HepG2 (cell line): ENCODE data around the gene FBXW5. TPM values are rescaled to one million over a fixed set of nuclear protein-coding genes. Genes with fewer than 3 reads are reported as not detected.

Source experiments
- AGO2 ChIP-seq: fragments of 200-400 bp; formaldehyde crosslinking; optimal IDR thresholded peaks from 2 replicates; pipeline ENCODE3; 2017; ENCODE audit warnings: mild to moderate bottlenecking, low read depth, low read length, moderate library complexity
- ATRX ChIP-seq: sonication (generic); formaldehyde crosslinking; IDR thresholded peaks from 2 replicates; pipeline ENCODE4 v1.4.0; 2020; ENCODE audit warnings: missing genetic modification reagents, borderline replicate concordance
- CCAR2 ChIP-seq: fragments of 200-400 bp; formaldehyde crosslinking; optimal IDR thresholded peaks from 2 replicates; pipeline ENCODE3; 2018; ENCODE audit warnings: low read depth, mild to moderate bottlenecking, low read length, moderate library complexity
- DR1 ChIP-seq: sonication (generic); formaldehyde crosslinking; IDR thresholded peaks from 2 replicates; pipeline ENCODE4 v1.8.0; 2021; ENCODE audit warnings: mild to moderate bottlenecking, missing genetic modification reagents, inconsistent platforms
- HMG20A ChIP-seq: IDR thresholded peaks from 2 replicates; pipeline ENCODE4 v1.6.1; 2016; ENCODE audit warnings: borderline replicate concordance
- KLF16 ChIP-seq, 2 experiments: sonication (generic) in 1 of 2; formaldehyde crosslinking in 1 of 2; IDR thresholded peaks; 2 replicates each; pipeline versions ENCODE4 v1.6.1 to v1.8.0; 2016 to 2023; ENCODE audit warnings: missing genetic modification reagents in 2 of 2, missing compliant biosample characterization in 1 of 2
- MZF1 ChIP-seq: sonication (generic); formaldehyde crosslinking; IDR thresholded peaks from 2 replicates; pipeline ENCODE4 v1.8.1; 2023; ENCODE audit warnings: mild to moderate bottlenecking, missing genetic modification reagents, borderline replicate concordance
- SMARCE1 ChIP-seq: fragments of 450-650 bp; IDR thresholded peaks from 2 replicates; pipeline ENCODE4 v1.6.1; 2017; ENCODE audit warnings: borderline replicate concordance
- SP140L ChIP-seq: sonication (generic); formaldehyde crosslinking; IDR thresholded peaks from 2 replicates; pipeline ENCODE4 v1.4.0; 2020; ENCODE audit warnings: missing genetic modification reagents, borderline replicate concordance
- ZNF160 ChIP-seq: sonication (generic); formaldehyde crosslinking; IDR thresholded peaks from 2 replicates; pipeline ENCODE4 v1.8.0; 2022; ENCODE audit warnings: mild to moderate bottlenecking, inconsistent platforms, missing genetic modification reagents
- ZNF747 ChIP-seq: sonication (generic); formaldehyde crosslinking; IDR thresholded peaks from 2 replicates; pipeline ENCODE4 v1.8.1; 2023; ENCODE audit warnings: missing genetic modification reagents, mild to moderate bottlenecking, borderline replicate concordance
- polyA plus RNA-seq, 8 experiments: library from polyadenylated mRNA; depleted of rRNA in 3 of 8; stranded (reverse) in 7 of 8; unstranded in 1 of 8; fragments of >200 nt; fragmentation: Illumina TruSeq in 4 of 8; extraction: Trizol in 4 of 8; gene quantifications; 2 replicates each; pipeline versions ENCODE4 v1.2.1 to v1.2.3, GENCODE V29; 2011 to 2016; ENCODE audit warnings: low read depth in 4 of 8, missing spikeins in 1 of 8, mixed read lengths in 1 of 8; ENCODE audit not compliant: insufficient read depth in 1 of 8
- total RNA-seq, 5 experiments: library from RNA; depleted of rRNA; stranded (reverse); fragments of >200 nt; fragmentation: Illumina TruSeq; extraction: Trizol; gene quantifications; 2 replicates each; pipeline ENCODE4 v1.2.3, GENCODE V29; 2016; ENCODE audit warnings: low read depth in 1 of 5
- TF ChIP-seq, protein P1 (sequence below): sonication (generic); formaldehyde crosslinking; IDR thresholded peaks from 2 replicates; pipeline ENCODE4 v1.5.1; 2020; ENCODE audit warnings: mild to moderate bottlenecking, missing genetic modification reagents, borderline replicate concordance
- TF ChIP-seq, protein P2 (sequence below): sonication (generic); formaldehyde crosslinking; IDR thresholded peaks from 2 replicates; pipeline ENCODE4 v1.4.0; 2020; ENCODE audit warnings: missing genetic modification reagents
- TF ChIP-seq, protein P3 (sequence below): sonication (generic); formaldehyde crosslinking; IDR thresholded peaks from 2 replicates; pipeline ENCODE4 v1.5.1; 2020; ENCODE audit warnings: mild to moderate bottlenecking, missing genetic modification reagents, moderate library complexity
- TF ChIP-seq, protein P4 (sequence below): sonication (generic); formaldehyde crosslinking; IDR thresholded peaks from 2 replicates; pipeline ENCODE4 v1.4.0; 2020; ENCODE audit warnings: missing genetic modification reagents

The FBXW5 gene
- total and polyA plus RNA-seq, 2 of the 13 experiments (the other 11 are each of a cell fraction or from before 2014, with no cell fraction given) = 52.0 to 60.4 TPM

DNA sequence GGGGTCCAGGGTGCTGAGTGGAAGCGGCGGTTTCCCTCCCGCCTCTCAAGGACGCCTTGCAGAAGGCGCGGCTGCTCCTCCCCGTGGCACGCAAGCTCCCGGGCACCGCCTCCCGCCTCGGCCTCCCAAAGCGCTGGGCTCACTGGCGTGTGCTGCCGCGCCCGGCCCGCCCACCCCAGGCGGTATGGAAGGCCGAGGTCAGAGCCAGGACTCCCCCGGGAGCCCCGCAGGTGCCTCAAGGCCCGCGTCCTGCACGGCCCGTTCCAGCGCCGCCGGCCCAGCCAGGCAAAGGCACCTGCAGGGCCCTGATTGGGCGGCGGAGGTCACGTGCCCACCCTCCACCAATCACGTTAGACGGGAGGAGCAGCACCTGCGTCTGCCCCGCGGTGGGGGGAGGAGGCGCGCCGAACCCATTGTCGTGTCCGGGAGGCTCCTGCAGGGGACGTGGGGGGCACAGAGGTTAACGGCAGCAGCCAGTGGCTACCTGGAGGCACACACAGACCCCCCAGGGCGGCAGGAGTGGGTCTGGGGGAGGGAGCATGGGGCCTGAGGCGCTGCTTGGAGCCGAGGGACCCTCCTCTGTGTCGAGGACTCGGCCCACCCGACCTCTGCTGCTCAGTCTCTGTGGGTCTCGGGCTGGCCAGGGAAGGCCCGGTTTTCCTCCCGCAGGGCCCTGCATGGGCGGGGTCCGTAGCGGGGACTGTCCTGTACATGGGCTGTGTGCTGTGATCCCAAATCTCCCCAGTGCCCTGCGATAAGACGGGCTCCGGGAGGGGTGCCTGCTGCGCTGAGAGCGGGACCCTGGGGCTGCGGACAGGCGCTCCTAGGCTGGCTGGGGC lies 5.5 kb upstream of the FBXW5 start (continued):
- TF ChIP-seq, protein P1, sequence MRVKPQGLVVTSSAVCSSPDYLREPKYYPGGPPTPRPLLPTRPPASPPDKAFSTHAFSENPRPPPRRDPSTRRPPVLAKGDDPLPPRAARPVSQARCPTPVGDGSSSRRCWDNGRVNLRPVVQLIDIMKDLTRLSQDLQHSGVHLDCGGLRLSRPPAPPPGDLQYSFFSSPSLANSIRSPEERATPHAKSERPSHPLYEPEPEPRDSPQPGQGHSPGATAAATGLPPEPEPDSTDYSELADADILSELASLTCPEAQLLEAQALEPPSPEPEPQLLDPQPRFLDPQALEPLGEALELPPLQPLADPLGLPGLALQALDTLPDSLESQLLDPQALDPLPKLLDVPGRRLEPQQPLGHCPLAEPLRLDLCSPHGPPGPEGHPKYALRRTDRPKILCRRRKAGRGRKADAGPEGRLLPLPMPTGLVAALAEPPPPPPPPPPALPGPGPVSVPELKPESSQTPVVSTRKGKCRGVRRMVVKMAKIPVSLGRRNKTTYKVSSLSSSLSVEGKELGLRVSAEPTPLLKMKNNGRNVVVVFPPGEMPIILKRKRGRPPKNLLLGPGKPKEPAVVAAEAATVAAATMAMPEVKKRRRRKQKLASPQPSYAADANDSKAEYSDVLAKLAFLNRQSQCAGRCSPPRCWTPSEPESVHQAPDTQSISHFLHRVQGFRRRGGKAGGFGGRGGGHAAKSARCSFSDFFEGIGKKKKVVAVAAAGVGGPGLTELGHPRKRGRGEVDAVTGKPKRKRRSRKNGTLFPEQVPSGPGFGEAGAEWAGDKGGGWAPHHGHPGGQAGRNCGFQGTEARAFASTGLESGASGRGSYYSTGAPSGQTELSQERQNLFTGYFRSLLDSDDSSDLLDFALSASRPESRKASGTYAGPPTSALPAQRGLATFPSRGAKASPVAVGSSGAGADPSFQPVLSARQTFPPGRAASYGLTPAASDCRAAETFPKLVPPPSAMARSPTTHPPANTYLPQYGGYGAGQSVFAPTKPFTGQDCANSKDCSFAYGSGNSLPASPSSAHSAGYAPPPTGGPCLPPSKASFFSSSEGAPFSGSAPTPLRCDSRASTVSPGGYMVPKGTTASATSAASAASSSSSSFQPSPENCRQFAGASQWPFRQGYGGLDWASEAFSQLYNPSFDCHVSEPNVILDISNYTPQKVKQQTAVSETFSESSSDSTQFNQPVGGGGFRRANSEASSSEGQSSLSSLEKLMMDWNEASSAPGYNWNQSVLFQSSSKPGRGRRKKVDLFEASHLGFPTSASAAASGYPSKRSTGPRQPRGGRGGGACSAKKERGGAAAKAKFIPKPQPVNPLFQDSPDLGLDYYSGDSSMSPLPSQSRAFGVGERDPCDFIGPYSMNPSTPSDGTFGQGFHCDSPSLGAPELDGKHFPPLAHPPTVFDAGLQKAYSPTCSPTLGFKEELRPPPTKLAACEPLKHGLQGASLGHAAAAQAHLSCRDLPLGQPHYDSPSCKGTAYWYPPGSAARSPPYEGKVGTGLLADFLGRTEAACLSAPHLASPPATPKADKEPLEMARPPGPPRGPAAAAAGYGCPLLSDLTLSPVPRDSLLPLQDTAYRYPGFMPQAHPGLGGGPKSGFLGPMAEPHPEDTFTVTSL (CRISPR knock-in tag) = no peak; the same call in 1 of the 2 replicates
- TF ChIP-seq AGO2 (peak; percentile 92), ATRX (CRISPR knock-in tag) (no peak), ZNF747 (no peak), KLF16 (CRISPR knock-in tag; IDR thresholded peaks at IDR 0.05) (no peak; a peak in 2 of 4 replicates), SP140L (CRISPR knock-in tag) (no peak), MZF1 (CRISPR knock-in tag) (no peak), CCAR2 (no peak), SMARCE1 (no peak), HMG20A (CRISPR knock-in tag) (no peak; the same call in 1 of the 2 replicates), DR1 (CRISPR knock-in tag) (peak; percentile 90), ZNF160 (CRISPR knock-in tag) (peak; percentile 47; the same call in 1 of the 2 replicates)
- TF ChIP-seq, protein P2, sequence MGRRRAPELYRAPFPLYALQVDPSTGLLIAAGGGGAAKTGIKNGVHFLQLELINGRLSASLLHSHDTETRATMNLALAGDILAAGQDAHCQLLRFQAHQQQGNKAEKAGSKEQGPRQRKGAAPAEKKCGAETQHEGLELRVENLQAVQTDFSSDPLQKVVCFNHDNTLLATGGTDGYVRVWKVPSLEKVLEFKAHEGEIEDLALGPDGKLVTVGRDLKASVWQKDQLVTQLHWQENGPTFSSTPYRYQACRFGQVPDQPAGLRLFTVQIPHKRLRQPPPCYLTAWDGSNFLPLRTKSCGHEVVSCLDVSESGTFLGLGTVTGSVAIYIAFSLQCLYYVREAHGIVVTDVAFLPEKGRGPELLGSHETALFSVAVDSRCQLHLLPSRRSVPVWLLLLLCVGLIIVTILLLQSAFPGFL = no peak
- TF ChIP-seq, protein P3, sequence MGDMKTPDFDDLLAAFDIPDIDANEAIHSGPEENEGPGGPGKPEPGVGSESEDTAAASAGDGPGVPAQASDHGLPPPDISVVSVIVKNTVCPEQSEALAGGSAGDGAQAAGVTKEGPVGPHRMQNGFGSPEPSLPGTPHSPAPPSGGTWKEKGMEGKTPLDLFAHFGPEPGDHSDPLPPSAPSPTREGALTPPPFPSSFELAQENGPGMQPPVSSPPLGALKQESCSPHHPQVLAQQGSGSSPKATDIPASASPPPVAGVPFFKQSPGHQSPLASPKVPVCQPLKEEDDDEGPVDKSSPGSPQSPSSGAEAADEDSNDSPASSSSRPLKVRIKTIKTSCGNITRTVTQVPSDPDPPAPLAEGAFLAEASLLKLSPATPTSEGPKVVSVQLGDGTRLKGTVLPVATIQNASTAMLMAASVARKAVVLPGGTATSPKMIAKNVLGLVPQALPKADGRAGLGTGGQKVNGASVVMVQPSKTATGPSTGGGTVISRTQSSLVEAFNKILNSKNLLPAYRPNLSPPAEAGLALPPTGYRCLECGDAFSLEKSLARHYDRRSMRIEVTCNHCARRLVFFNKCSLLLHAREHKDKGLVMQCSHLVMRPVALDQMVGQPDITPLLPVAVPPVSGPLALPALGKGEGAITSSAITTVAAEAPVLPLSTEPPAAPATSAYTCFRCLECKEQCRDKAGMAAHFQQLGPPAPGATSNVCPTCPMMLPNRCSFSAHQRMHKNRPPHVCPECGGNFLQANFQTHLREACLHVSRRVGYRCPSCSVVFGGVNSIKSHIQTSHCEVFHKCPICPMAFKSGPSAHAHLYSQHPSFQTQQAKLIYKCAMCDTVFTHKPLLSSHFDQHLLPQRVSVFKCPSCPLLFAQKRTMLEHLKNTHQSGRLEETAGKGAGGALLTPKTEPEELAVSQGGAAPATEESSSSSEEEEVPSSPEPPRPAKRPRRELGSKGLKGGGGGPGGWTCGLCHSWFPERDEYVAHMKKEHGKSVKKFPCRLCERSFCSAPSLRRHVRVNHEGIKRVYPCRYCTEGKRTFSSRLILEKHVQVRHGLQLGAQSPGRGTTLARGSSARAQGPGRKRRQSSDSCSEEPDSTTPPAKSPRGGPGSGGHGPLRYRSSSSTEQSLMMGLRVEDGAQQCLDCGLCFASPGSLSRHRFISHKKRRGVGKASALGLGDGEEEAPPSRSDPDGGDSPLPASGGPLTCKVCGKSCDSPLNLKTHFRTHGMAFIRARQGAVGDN (CRISPR knock-in tag) = peak; percentile 90
- TF ChIP-seq, protein P4, sequence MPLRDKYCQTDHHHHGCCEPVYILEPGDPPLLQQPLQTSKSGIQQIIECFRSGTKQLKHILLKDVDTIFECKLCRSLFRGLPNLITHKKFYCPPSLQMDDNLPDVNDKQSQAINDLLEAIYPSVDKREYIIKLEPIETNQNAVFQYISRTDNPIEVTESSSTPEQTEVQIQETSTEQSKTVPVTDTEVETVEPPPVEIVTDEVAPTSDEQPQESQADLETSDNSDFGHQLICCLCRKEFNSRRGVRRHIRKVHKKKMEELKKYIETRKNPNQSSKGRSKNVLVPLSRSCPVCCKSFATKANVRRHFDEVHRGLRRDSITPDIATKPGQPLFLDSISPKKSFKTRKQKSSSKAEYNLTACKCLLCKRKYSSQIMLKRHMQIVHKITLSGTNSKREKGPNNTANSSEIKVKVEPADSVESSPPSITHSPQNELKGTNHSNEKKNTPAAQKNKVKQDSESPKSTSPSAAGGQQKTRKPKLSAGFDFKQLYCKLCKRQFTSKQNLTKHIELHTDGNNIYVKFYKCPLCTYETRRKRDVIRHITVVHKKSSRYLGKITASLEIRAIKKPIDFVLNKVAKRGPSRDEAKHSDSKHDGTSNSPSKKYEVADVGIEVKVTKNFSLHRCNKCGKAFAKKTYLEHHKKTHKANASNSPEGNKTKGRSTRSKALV (CRISPR knock-in tag) = 0 out of 2 replicates have a peak, but pooled peaks have one; percentile 30
